ENCODE measurements around the gene TMEM176B. TPM values are rescaled to one million over a fixed set of nuclear protein-coding genes. Genes with fewer than 3 reads are reported as not detected.

Gene TMEM176B
- polyA plus RNA-seq, 4 donors: 152 to 376 (median 212) TPM

GRCh38 chr7:150801946-150802771, 2.0 kb upstream of the TMEM176B start:
- no peak for DNase-seq
- 83 to 89% (median 87%) methylated on average over 12 of the region's 12 CpGs for WGBS, 3 donors

GRCh38 chr7:150801242-150801945, 1.2 kb upstream of the TMEM176B start:
- H3K4me3 ChIP-seq (ENCODE audit: low read depth in 1 of 3, low read length in 3 of 3): peak overlapping the region; percentile 76 to 84 (median 79)
- H3K4me1 ChIP-seq (ENCODE audit: control insufficient read depth in 3 of 3, insufficient read depth in 2 of 3, low read depth in 1 of 3, low read length in 2 of 3): peaks cover 4 to 30% (median 5%) of the 10 kb centered on the region in 3 donors
- DNase-seq: peak in 1 of 2 donors; percentile 67
- peaks cover 0 to 10% (median 0%) of the 10 kb centered on the region in 3 donors for H3K27me3 ChIP-seq (ENCODE audit: control insufficient read depth in 3 of 3, insufficient read depth in 3 of 3, low read length in 3 of 3)
- H3K9me3 ChIP-seq (ENCODE audit: control insufficient read depth in 2 of 2, insufficient read depth in 1 of 2, low read depth in 1 of 2, low read length in 1 of 2): peaks cover 2 to 9% of the 10 kb centered on the region in 2 donors
- 19 to 29% (median 25%) methylated on average over 25 to 26 of the region's 26 CpGs for WGBS, 3 donors
- peak overlapping the region; percentile 80 to 93 (median 86) for H3K27ac ChIP-seq (ENCODE audit: low read depth in 1 of 3, low read length in 2 of 3)
- no peak for FAIRE-seq
- peaks cover 0 to 46% (median 0%) of the 10 kb centered on the region in 3 donors for H3K36me3 ChIP-seq (ENCODE audit: control insufficient read depth in 3 of 3, insufficient read depth in 2 of 3, low read depth in 1 of 3, low read length in 3 of 3)

More at GRCh38 chr7:150801946-150802771, 2.0 kb upstream of the TMEM176B start:
- Histone ChIP-seq H3K4me3 (ENCODE audit: low read depth in 1 of 3, low read length in 3 of 3) (peak overlapping the region in 2 of 3 donors; percentile 76 to 84), H3K4me1 (ENCODE audit: control insufficient read depth in 3 of 3, insufficient read depth in 2 of 3, low read depth in 1 of 3, low read length in 2 of 3) (peaks cover 4 to 30% (median 5%) of the 10 kb centered on the region in 3 donors), H3K27ac (ENCODE audit: low read depth in 1 of 3, low read length in 2 of 3) (peak overlapping the region in 2 of 3 donors; percentile 86 to 93), H3K36me3 (ENCODE audit: control insufficient read depth in 3 of 3, insufficient read depth in 2 of 3, low read depth in 1 of 3, low read length in 3 of 3) (peaks cover 0 to 46% (median 0%) of the 10 kb centered on the region in 3 donors), H3K9me3 (ENCODE audit: control insufficient read depth in 2 of 2, insufficient read depth in 1 of 2, low read depth in 1 of 2, low read length in 1 of 2) (peaks cover 4 to 14% of the 10 kb centered on the region in 2 donors), H3K27me3 (ENCODE audit: control insufficient read depth in 3 of 3, insufficient read depth in 3 of 3, low read length in 3 of 3) (peaks cover 0 to 10% (median 0%) of the 10 kb centered on the region in 3 donors)
- no peak for FAIRE-seq

- DNase-seq (peak in 1 of 2 donors; percentile 57), FAIRE-seq (no peak)
- H3K4me1 ChIP-seq (ENCODE audit: control insufficient read depth in 3 of 3, insufficient read depth in 2 of 3, low read depth in 1 of 3, low read length in 2 of 3): peaks cover 4 to 30% (median 5%) of the 10 kb centered on the region in 3 donors
- H3K4me3 ChIP-seq (ENCODE audit: low read depth in 1 of 3, low read length in 3 of 3): peak within 1 kb of the TSS; percentile 76 to 84 (median 79)
- H3K27ac ChIP-seq (ENCODE audit: low read depth in 1 of 3, low read length in 2 of 3): peak within 1 kb of the TSS; percentile 93 to 94 (median 94)
- peaks cover 0 to 51% (median 4%) of the 10 kb centered on the region in 3 donors for H3K36me3 ChIP-seq (ENCODE audit: control insufficient read depth in 3 of 3, insufficient read depth in 2 of 3, low read depth in 1 of 3, low read length in 3 of 3)
- H3K27me3 ChIP-seq (ENCODE audit: control insufficient read depth in 3 of 3, insufficient read depth in 3 of 3, low read length in 3 of 3): peaks cover 0 to 6% (median 0%) of the 10 kb centered on the region in 3 donors
- H3K9me3 ChIP-seq (ENCODE audit: control insufficient read depth in 2 of 2, insufficient read depth in 1 of 2, low read depth in 1 of 2, low read length in 1 of 2): peaks cover 1 to 6% of the 10 kb centered on the region in 2 donors
- 1 to 3% (median 2%) methylated on average over 38 to 54 of the region's 54 CpGs for WGBS, 3 donors
These were observed 547 bp upstream of the TMEM176B start, which contains the start of gene TMEM176A for GRCh38 chr7:150800581-150801241. Gene TMEM176A, plus strand, starts transcription at chr7:150800769. Its CDS starts 782 bp downstream, at chr7:150801551.

- WGBS, 3 donors: 48 to 58% (median 53%) methylated on average over 3 of the region's 3 CpGs
- peaks cover 0 to 3% (median 0%) of the 10 kb centered on the region in 3 donors for H3K27me3 ChIP-seq (ENCODE audit: control insufficient read depth in 3 of 3, insufficient read depth in 3 of 3, low read length in 3 of 3)
These were observed 1.0 kb downstream of the TMEM176B start for GRCh38 chr7:150799156-150799555.

GRCh38 chr7:150797661-150798060, 2.5 kb downstream of the TMEM176B start:
- no peak for FAIRE-seq
- Histone ChIP-seq H3K9me3 (ENCODE audit: control insufficient read depth in 2 of 2, insufficient read depth in 1 of 2, low read depth in 1 of 2, low read length in 1 of 2) (peaks cover 0 to 3% of the 10 kb centered on the region in 2 donors), H3K4me3 (ENCODE audit: low read depth in 1 of 3, low read length in 3 of 3) (no peak overlapping the region), H3K27me3 (ENCODE audit: control insufficient read depth in 3 of 3, insufficient read depth in 3 of 3, low read length in 3 of 3) (peaks cover 0 to 3% (median 0%) of the 10 kb centered on the region in 3 donors), H3K36me3 (ENCODE audit: control insufficient read depth in 3 of 3, insufficient read depth in 2 of 3, low read depth in 1 of 3, low read length in 3 of 3) (peaks cover 0 to 53% (median 4%) of the 10 kb centered on the region in 3 donors), H3K27ac (ENCODE audit: low read depth in 1 of 3, low read length in 2 of 3) (no peak overlapping the region), H3K4me1 (ENCODE audit: control insufficient read depth in 3 of 3, insufficient read depth in 2 of 3, low read depth in 1 of 3, low read length in 2 of 3) (peaks cover 0 to 23% (median 3%) of the 10 kb centered on the region in 3 donors)
- 58 to 70% (median 70%) methylated on average over 4 of the region's 4 CpGs for WGBS, 3 donors
- no peak for DNase-seq

More at GRCh38 chr7:150799156-150799555, 1.0 kb downstream of the TMEM176B start:
- Histone ChIP-seq H3K4me1 (ENCODE audit: control insufficient read depth in 3 of 3, insufficient read depth in 2 of 3, low read depth in 1 of 3, low read length in 2 of 3) (peaks cover 4 to 34% (median 5%) of the 10 kb centered on the region in 3 donors), H3K36me3 (ENCODE audit: control insufficient read depth in 3 of 3, insufficient read depth in 2 of 3, low read depth in 1 of 3, low read length in 3 of 3) (peaks cover 0 to 52% (median 4%) of the 10 kb centered on the region in 3 donors), H3K9me3 (ENCODE audit: control insufficient read depth in 2 of 2, insufficient read depth in 1 of 2, low read depth in 1 of 2, low read length in 1 of 2) (peaks cover 0 to 3% of the 10 kb centered on the region in 2 donors), H3K4me3 (ENCODE audit: low read depth in 1 of 3, low read length in 3 of 3) (peak overlapping the region; percentile 76 to 84 (median 79)), H3K27ac (ENCODE audit: low read depth in 1 of 3, low read length in 2 of 3) (peak overlapping the region; percentile 93 to 94 (median 94))
- FAIRE-seq (no peak), DNase-seq (peak in 1 of 2 donors; percentile 23)

- peaks cover 0 to 3% of the 10 kb centered on the region in 2 donors for H3K9me3 ChIP-seq (ENCODE audit: control insufficient read depth in 2 of 2, insufficient read depth in 1 of 2, low read depth in 1 of 2, low read length in 1 of 2)
- H3K4me1 ChIP-seq (ENCODE audit: control insufficient read depth in 3 of 3, insufficient read depth in 2 of 3, low read depth in 1 of 3, low read length in 2 of 3): peaks cover 0 to 6% (median 0%) of the 10 kb centered on the region in 3 donors
- H3K4me3 ChIP-seq (ENCODE audit: low read depth in 1 of 3, low read length in 3 of 3): no peak overlapping the region
- WGBS, 3 donors: 80 to 87% (median 84%) methylated on average over 6 of the region's 6 CpGs
- no peaks in the 10 kb centered on the region for H3K27me3 ChIP-seq (ENCODE audit: control insufficient read depth in 3 of 3, insufficient read depth in 3 of 3, low read length in 3 of 3)
- no peak for DNase-seq
- H3K27ac ChIP-seq (ENCODE audit: low read depth in 1 of 3, low read length in 2 of 3): no peak overlapping the region
- FAIRE-seq: no peak
- H3K36me3 ChIP-seq (ENCODE audit: control insufficient read depth in 3 of 3, insufficient read depth in 2 of 3, low read depth in 1 of 3, low read length in 3 of 3): peaks cover 0 to 74% (median 10%) of the 10 kb centered on the region in 3 donors
These were observed 6.5 kb downstream of the TMEM176B start for GRCh38 chr7:150793569-150794238.

- 86 to 88% (median 86%) methylated on average over 12 of the region's 12 CpGs for WGBS, 3 donors
- DNase-seq (no peak), FAIRE-seq (no peak)
- Histone ChIP-seq H3K9me3 (ENCODE audit: control insufficient read depth in 2 of 2, insufficient read depth in 1 of 2, low read depth in 1 of 2, low read length in 1 of 2) (peaks cover 0 to 3% of the 10 kb centered on the region in 2 donors), H3K4me3 (ENCODE audit: low read depth in 1 of 3, low read length in 3 of 3) (no peak overlapping the region), H3K36me3 (ENCODE audit: control insufficient read depth in 3 of 3, insufficient read depth in 2 of 3, low read depth in 1 of 3, low read length in 3 of 3) (peaks cover 0 to 71% (median 10%) of the 10 kb centered on the region in 3 donors), H3K27me3 (ENCODE audit: control insufficient read depth in 3 of 3, insufficient read depth in 3 of 3, low read length in 3 of 3) (no peaks in the 10 kb centered on the region), H3K27ac (ENCODE audit: low read depth in 1 of 3, low read length in 2 of 3) (peak overlapping the region in 1 of 3 donors; percentile 32), H3K4me1 (ENCODE audit: control insufficient read depth in 3 of 3, insufficient read depth in 2 of 3, low read depth in 1 of 3, low read length in 2 of 3) (peaks cover 0 to 18% (median 4%) of the 10 kb centered on the region in 3 donors)
These were observed 8.3 kb downstream of the TMEM176B start for GRCh38 chr7:150791746-150792452.

Data from small intestine (tissue), 7 donors.